GM18858 (cell line): ENCODE measurements around the gene MARCO.

ENCODE experiments used
- ATAC-seq: cut with Tn5 transposase; IDR thresholded peaks from one replicate; pipeline ENCODE4 v1.9.1; 2021; ENCODE audit not compliant: unreplicated experiment

The MARCO gene, protein sequence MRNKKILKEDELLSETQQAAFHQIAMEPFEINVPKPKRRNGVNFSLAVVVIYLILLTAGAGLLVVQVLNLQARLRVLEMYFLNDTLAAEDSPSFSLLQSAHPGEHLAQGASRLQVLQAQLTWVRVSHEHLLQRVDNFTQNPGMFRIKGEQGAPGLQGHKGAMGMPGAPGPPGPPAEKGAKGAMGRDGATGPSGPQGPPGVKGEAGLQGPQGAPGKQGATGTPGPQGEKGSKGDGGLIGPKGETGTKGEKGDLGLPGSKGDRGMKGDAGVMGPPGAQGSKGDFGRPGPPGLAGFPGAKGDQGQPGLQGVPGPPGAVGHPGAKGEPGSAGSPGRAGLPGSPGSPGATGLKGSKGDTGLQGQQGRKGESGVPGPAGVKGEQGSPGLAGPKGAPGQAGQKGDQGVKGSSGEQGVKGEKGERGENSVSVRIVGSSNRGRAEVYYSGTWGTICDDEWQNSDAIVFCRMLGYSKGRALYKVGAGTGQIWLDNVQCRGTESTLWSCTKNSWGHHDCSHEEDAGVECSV

DNA sequence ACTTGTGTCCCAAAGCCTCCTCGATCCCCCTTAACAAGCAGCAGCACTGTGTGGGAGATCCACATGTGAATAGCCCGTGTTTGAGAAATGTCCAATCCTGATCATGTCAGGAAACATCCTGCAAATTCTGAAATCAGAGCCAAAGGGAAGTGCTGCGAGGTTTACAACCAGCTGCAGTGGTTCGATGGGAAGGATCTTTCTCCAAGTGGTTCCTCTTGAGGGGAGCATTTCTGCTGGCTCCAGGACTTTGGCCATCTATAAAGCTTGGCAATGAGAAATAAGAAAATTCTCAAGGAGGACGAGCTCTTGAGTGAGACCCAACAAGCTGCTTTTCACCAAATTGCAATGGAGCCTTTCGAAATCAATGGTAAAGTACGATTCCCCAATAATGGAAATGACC lies at the start of gene MARCO:
Gene MARCO (plus strand): TSS at position 164 of the 400 bp plus-strand sequence. CDS start 107 bp downstream, at position 271.
- no peak for ATAC-seq

DNA sequence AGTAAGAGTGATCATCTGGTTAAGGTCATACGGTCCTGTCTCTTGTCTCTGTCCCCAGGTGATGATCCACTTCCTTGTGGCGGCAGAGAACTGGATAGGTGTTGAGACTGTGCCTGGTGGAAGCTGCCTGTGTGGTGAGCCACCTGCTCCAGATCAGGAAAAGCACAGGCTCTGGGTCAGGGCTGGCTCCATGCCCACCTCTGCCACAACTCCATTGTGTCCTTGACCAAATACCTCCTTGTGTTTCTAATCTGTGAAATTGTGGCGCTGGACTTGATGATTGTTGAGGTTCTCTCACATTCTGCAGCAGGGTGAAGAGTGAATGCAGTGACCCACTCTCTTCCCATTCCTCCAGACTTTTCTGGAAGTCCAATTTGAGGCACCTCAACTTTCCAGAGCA lies 48.9 kb upstream of the MARCO start:
- no peak for ATAC-seq

DNA sequence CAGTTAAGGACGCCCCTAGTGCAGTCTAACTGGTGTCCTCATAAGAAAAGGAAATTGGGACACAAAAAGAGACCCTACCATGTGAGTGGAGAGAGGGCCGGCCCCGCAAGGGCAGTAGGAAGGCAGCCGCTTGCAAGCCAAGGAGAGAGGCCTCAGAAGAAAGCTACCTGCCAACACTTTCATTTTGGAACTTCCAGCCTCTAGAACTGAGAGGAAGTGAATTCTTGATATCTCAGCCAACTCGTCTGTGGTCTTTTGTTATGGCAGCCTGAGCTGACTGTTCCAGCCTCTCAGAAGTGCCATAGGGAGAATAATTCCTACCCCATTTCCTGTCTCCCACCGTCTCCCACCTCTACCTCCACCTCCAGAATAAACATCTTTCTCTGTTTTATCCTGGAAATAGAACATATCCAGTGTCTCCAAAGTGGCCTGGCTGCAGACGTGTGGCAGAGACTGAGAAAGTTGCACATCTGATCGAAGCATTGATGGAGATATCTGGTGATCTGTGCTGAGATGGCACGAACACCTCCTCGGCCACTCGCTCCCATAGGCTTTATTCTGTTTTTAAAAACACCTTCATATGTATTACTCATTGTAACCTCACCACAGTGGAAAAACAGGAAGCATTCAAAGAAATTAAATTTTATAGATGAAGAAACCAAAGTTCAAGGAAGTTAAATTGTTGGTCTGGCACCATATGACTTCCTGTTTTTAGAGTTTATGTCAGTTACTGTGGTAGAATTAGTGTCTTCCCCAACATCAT lies 39.5 kb upstream of the MARCO start:
- ATAC-seq = no peak

DNA sequence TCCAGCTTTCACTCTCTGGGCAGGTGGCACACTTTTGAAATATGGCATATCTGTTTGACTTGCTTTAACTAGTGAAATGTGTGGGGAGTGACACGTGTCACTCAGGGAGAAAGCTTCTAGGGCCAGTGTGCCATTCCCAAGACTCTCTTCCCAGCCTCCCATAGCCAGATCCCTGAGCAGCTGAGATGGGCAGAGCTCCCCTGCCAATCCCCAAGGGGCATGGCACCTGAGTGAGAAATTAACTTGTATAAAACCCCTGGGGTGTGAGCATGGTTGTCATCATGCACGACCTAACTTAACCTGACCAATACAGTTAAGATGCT lies 39.0 kb upstream of the MARCO start:
- ATAC-seq = no peak

DNA sequence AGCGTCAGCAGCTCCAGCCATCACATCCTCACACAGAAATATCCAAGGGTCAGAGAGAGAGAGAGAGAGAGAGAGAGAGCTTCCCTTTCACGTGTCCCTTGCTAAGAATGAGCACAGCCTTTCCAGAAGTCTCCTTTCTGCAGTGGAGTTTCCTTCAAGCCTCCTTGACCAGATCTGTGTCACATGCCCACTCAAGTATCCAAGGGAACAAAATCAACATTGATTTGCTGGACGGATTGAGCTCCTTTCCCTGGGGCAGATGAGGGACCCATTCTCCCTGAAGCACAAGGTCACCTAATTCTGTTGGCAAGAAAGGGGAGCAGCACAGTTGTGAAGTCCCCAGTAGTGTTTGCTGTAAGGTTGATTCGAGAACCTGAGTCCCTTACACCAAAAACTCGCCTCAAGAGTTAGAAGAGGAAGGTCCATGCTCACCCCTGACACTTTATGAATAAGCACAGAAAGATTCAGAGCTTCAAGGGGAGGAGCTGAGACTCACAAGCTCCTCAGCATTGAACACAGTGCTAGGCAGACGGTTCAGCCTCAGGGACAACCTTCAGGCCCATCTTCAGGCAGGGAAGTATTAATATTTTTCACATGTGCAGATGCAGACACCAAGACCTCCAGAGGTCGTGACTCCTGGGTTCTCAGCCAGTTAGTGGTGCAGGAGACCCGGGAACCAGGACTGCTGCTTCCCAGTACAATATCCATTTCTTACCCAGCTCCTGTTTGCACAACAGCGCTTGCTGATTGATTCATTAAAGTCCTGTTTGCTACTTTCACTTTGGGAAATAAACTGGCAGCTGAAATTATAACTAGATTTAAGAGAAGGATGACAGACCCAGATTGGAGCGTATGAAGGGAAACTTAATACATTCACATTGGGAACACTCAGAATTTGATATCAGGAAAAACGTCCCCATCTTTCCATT lies 38.2 kb upstream of the MARCO start:
- ATAC-seq = no peak

DNA sequence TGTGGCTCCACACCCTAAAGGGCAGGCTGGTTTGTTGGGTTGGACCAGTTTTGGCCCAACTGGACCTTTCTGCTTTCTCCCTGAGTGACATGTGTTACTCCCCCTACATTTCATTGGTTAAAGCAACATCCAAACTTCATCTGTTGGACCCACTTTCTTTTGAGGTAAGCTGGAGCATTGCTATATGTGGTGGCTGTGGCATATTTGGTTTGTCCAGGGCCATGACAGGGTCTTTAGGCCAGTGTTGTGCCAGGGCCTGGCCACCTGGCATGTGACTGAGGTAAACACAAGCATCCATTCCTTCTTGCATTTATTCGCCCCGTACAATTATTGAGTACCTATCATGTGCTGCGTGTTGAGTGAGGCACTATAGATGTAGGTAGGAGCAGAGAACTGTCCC lies 36.8 kb upstream of the MARCO start:
- ATAC-seq = no peak

DNA sequence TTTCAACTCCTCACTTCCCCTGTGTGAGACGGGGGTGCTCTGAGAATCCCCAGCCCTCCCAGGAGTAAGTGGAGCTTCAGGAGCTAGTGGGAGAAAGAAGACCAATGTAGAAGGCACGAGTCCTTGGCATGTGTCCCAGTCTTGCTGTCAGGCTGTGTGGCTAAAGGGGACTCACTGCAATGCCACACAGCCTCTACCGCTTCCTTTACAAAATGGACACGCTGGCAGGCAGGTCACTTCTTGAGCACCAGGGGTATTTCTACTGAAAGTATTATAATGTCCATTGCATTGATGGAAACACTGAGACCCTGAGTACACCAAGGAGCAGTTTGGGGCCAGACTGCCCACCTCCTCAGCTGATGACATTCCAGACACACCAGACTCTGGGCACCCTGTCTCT lies 35.8 kb upstream of the MARCO start:
- no peak for ATAC-seq

DNA sequence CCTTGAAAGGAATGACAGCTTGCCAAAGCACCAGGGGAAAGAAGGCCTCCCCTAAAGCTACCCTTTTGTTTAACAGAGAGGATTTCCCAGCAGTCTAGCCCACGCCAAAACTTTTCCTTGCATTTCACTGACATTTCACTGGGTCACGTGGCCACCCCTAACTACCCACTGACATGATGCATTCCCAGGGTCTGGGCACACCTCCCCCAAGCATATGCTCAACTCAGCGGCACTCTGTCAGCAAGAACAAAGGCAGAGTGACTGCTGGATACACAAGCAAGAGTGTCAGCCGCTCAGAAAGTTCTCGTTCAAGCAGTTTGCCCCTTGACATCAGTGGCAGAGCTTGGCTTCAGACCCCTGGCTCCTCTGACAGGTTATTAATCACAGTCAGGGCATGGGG lies 34.2 kb upstream of the MARCO start:
- ATAC-seq = no peak

DNA sequence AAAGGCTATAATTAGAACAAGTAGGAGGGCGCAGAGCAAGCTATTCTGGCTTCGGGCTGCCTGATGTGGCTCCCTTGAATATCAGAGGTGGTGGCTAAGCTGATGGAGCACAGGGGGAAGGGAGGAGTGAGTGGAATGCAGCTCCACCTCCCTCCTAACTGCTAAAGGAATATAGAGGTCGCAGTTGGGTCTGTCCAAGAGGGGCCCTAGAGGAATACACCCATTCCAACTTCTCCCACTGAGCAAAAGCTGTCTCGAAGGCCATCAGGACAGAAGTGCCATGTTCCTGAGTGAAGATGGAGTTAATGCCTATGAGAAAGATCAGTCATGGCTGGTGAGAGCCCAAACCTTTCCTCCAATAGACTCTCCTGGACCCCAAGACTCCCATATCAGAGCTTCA lies 32.8 kb upstream of the MARCO start:
- no peak for ATAC-seq

DNA sequence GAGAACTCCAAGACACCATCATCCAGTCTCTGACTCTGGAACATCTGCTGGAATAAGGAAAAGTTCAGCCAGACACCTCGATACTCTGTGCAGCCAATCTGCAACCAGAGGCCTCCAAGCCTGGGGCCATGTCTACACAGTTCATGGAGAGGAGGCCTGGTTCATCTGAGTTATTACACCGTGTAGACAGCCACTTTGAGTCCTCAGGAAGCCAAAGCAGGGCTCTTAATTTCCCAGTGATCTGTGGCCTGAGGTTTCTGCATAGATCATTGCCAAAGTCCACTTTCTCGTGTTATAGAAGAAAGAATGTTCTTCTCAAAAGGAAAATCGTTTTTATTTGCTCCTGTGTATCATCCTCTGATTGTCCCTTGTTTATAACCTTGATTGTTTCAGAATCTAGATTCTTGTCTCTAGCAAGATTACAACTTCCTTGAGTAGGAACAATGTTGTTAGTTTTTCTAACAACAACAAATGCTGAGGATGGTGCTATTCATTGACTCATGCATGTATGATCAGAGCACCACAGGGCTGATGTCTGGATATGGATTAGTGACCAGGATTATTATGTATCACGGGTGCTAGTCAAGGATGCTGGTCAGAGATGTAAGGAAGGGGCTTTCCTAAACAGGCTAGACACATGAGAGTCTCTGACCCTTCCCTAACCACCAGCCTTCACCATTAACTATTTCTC lies 30.7 kb upstream of the MARCO start:
- ATAC-seq = no peak

DNA sequence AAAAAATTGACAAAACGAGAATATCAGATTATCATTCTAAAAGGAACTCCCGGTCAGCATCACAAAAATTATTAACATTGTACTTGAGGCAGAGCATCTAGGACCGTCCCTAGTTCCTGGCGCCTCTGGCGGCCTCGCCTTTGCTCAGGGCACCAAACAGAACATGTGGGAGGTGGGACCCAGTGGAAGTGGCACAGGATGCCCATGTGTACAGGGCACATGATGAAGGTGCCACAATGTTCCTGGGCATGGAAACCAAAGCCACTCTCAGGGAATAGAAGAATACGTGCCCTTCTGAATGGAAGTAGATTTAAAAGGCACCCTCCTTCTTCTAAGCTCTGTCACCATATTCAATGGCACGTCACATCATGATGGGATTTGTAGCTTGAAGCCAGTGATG lies 30.1 kb upstream of the MARCO start:
- ATAC-seq = no peak

DNA sequence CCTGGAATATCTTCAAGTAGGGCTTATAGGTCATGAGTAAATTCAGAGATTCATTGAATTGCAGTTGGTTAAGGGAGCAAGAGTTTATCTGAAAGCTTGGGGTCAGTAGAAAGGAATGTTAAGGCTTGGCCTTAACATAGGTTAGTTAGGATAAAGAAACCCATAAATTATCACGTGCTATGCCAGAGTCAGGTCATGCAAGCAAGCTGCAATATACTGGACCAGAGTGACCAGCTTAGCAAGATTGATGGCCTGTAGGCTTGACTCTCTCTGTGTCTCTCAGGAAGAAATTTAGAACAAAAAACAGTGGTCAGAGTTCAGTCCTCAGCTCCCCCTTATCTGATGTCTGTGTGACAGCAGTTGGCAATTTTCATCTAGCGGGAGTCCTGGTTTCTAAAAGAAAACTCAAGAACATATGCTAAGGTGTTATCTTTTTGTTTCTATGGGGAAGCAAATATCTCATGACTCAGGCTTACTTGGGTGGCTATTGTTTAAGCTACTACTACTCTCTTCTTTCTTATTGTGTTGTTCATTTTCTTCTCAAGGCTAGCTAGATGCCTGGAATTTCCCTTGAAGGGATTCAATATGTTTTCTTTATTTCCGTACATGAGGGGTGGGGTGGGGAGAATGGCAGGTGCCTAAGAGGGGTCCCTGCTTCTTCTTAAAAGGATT lies 28.7 kb upstream of the MARCO start:
- ATAC-seq = no peak

DNA sequence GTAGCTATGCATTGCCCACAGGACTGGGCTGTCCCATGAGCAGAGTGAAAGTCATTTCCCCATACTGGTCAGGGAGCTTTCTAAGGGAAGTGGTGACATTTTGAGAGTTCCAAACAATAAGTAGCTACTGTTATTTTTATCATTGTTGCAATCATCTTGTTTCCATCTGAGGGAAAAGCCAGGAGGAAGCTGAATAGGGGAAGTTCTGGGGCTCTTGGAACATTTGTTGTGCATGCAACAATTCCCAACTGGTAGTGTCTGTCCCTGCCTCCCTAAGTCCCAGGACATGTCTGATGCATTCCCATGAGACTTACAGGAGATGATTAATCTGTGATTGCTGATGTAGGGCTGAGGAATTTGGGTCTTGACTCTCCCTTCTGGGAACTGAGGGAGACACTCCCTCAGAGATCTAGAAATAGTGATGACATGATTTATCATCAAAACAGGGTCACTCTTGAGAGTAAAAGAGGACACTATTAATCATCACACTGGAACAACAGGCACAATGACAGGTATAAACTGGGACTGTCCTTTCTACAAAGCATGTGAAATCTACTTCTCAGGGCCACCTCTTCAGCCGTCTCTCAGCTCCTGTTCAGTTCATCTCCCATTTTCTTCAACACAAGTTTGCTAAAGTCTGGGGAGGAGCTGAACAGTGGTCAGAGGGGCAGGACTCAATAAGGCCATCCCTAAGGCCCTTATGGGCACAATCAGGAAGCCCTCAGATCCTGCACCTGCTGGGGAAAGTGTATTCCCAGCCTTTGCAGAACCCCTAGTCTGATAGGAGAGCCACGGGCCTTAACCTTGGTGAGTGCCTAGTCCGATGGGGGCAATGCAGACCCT lies 28.0 kb upstream of the MARCO start:
- ATAC-seq = no peak

DNA sequence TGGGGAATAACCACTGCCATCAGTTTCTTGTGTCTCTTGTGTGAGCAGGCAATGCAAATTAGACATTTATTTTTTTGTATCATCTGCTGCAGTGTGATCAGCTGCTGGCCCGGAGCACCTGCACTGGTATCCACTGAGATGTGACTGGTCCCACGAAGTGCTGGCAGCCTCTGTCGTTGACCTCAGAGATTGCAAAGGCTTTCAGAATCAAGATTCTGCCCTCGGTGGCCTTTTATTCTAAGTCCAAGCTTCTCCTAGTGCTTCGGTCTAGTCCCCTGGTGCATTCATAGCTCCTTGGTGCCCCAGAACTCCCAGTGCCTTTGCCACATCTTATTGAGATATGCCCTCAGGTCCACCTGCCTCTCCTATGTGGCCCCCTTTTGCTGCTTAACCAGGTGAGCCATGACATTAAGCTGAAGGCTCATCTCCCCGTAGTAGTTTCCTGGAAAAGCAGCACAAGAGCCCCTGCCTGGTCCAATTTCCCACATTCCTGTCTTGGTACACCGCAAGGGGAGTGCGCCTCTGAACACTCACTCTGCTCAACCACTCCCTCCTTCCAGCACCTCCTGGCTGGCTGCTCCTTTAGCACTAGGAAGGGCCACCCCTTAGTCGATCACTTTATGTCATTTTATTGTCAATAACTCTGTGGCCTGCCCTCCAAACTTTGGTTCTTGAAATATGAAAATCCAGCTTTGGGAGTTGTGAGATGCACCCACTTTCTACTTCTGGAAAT lies 27.1 kb upstream of the MARCO start:
- no peak for ATAC-seq

DNA sequence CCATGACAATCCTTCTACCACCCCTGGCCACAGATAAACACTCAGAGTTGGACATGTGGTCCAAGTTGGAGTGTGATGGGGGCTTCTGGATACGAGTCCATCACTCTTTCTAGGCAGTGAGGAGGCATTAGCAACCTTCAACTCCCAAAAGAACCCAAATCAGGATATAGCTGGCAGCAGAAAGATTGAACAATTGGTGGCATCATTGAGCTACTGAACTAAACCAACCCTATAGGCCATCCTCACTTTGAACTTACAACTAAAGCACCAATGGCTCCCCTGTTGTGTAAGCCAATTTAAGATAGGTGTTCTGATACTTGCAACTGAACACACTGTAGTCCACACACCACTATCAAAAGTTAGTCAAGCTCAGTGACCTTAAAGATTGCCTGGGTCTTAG lies 24.0 kb upstream of the MARCO start:
- no peak for ATAC-seq

DNA sequence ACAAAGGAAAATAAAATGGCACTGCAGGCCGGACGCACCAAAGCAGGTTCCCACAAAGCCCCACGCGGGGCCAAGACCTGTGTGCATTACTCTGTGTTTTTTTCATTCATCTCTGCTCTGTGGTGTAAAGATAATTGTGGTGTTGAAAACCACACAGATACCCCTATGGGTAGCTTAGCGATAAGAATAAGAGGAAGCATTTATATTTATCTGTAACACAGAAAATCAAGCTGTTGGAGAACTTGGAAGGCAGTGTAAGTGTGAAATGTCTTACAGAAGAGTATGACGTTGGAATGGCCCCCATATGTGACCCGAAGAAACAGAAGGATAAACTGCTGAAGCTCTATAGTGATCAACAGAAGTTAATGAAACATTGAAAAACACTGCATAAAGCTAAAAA lies 20.3 kb upstream of the MARCO start:
- no peak for ATAC-seq

DNA sequence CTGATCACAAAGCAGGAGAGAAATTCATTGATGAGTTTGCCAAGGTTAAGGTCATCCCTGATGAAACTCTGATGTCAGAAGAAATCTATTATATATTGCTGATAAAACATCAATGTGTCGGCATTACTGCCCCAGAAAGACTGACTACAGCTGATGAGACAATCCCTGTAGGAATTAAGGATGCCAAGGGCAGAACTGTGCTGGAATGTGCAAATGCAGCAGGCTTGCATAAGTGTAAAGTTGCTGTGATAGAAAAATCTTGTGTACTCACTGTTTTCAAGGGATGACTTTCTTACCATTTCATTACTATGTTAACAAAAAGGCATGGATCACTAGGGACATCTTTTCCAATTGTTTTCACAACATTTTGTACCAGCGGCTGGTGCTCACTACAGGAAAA lies 19.7 kb upstream of the MARCO start:
- ATAC-seq = no peak

DNA sequence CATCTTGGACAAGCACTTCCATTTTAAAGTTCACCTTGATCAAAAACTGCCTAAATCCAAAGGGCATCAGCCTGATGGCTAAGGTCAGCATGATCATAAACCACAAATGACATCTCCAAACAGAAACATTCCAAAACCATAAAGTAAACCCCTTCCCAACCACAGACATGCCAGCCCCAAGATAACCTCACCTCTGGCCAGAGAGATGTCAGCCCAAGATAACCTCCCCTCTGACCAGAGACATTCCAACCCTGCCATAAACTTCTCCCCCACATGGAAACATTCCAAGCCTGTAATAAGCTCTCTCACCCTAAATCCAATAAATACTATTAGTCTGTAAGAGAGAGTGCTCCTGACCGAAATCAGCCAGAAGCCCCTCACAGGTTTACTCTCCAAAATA lies 18.6 kb upstream of the MARCO start:
- ATAC-seq = no peak

DNA sequence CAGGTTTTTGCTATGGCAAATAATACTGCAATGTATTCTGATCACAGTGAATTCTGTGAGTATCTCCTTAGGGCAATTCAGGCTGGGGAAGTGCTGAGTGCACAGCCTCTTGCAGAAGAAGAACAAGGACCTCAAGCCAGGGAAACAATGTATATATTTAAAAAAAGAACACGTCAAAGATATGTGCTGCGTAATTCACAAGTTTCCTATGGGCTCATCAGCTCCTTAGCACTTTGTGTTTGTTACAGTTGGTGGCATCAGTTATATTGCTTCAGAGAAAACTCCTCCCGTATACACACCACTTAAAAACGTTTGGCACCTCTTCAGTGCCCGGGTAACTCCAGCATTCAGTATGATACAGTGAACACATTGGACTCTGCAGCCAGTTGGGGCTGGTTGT lies 16.5 kb upstream of the MARCO start:
- no peak for ATAC-seq
